Gastrocnemius medialis (tissue), 4 donors: ENCODE results near the gene SHC1. TPM values are rescaled to one million over a fixed set of nuclear protein-coding genes. Genes with fewer than 3 reads are reported as not detected.

Source experiments
- ATAC-seq, 2 donors: fragments of 150-250 bp; one replicate each; pipeline ENCODE4 v1.9.1; 2016
- DNase-seq, 2 donors: peaks; one replicate each; pipeline ENCODE4 v3.0.0-alpha.2; 2019
- H3K27ac ChIP-seq, 4 donors: fragments of 200-600 bp; sonication (generic); 1 replicate in 1 of 4; 2 replicates in 3 of 4; pipeline ENCODE4 v1.5.1; 2016 to 2018; ENCODE audit warnings: mild to moderate bottlenecking in 2 of 4, moderate library complexity in 1 of 4
- H3K27me3 ChIP-seq, 3 donors: fragments of 200-600 bp; sonication (generic) in 2 of 3; 1 replicate in 1 of 3; 2 replicates in 2 of 3; pipeline versions ENCODE4 v1.5.1 to v1.6.0; 2016 to 2019; ENCODE audit warnings: mild to moderate bottlenecking in 1 of 3, moderate library complexity in 1 of 3
- H3K36me3 ChIP-seq, 2 donors: fragments of 200-600 bp; sonication (generic) in 1 of 2; one replicate each; pipeline ENCODE4 v1.5.1; 2017 to 2018
- H3K4me1 ChIP-seq, 2 donors: fragments of 200-600 bp; sonication (generic) in 1 of 2; one replicate each; pipeline ENCODE4 v1.5.1; 2016 to 2017; ENCODE audit warnings: mild to moderate bottlenecking in 2 of 2
- H3K4me3 ChIP-seq, 4 donors: fragments of 200-600 bp; sonication (generic) in 3 of 4; 1 replicate in 1 of 4; 2 replicates in 3 of 4; pipeline ENCODE4 v1.5.1; 2016 to 2019; ENCODE audit warnings: mild to moderate bottlenecking in 2 of 4
- H3K9me3 ChIP-seq, 3 donors: fragments of 200-600 bp; sonication (generic) in 2 of 3; 1 replicate in 1 of 3; 2 replicates in 2 of 3; pipeline ENCODE4 v1.5.1; 2016 to 2019
- POLR2A ChIP-seq, 2 donors: fragments of 450-650 bp; IDR thresholded peaks; one replicate each; pipeline ENCODE4 v1.6.1; 2017; ENCODE audit warnings: antibody characterized with exemption in 2 of 2, mild to moderate bottlenecking in 2 of 2, moderate library complexity in 2 of 2
- in situ Hi-C, 4 donors: fragments of 200-750 bp; cut with MboI; loops; one replicate each; pipeline versions ENCODE4 v1.15.0 to v1.8.0; 2017; ENCODE audit warnings: low sequenced_read_pairs in 4 of 4
- intact Hi-C: fragments of 100-400 bp; cut with DNase I; formaldehyde crosslinking; loops from one replicate; pipeline ENCODE4 v1.15.1; 2023; ENCODE audit warnings: low total_unique reads
- total RNA-seq, 4 donors: library from RNA; depleted of rRNA; stranded (reverse); fragments of >200 nt; gene quantifications; one replicate each; pipeline versions ENCODE4 v1.1.0 to v1.2.3, GENCODE V29; 2016
- TF ChIP-seq, protein P1 (sequence below), 5 experiments: fragments of 450-650 bp in 3 of 5; fragments of 200-600 bp in 2 of 5; sonication (generic) in 2 of 5; IDR thresholded peaks in 4 of 5; conservative IDR thresholded peaks in 1 of 5; 1 replicate in 4 of 5; 2 replicates in 1 of 5; pipeline ENCODE4 v1.5.1; 2016 to 2019; ENCODE audit warnings: antibody characterized with exemption in 5 of 5, mild to moderate bottlenecking in 3 of 5, moderate library complexity in 3 of 5

Gene SHC1
- total RNA-seq, 4 donors from 2014 or later = 27.4 to 135 (median 54.9) TPM

- peak overlapping the region; percentile 94 to 100 (median 98) for H3K27ac ChIP-seq
- H3K4me3 ChIP-seq = peak overlapping the region; percentile 78 to 95 (median 80)
- H3K4me1 ChIP-seq = peaks cover 33 to 42% of the 10 kb centered on the region in 2 donors
- TF ChIP-seq POLR2A (IDR thresholded peaks at IDR 0.05) = no peak
- TF ChIP-seq, protein P1, sequence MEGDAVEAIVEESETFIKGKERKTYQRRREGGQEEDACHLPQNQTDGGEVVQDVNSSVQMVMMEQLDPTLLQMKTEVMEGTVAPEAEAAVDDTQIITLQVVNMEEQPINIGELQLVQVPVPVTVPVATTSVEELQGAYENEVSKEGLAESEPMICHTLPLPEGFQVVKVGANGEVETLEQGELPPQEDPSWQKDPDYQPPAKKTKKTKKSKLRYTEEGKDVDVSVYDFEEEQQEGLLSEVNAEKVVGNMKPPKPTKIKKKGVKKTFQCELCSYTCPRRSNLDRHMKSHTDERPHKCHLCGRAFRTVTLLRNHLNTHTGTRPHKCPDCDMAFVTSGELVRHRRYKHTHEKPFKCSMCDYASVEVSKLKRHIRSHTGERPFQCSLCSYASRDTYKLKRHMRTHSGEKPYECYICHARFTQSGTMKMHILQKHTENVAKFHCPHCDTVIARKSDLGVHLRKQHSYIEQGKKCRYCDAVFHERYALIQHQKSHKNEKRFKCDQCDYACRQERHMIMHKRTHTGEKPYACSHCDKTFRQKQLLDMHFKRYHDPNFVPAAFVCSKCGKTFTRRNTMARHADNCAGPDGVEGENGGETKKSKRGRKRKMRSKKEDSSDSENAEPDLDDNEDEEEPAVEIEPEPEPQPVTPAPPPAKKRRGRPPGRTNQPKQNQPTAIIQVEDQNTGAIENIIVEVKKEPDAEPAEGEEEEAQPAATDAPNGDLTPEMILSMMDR (IDR thresholded peaks at IDR 0.05 in 4 of 5, conservative IDR thresholded peaks at IDR 0.05 in 1 of 5) = no peak
- no peaks in the 10 kb centered on the region for H3K9me3 ChIP-seq
- H3K27me3 ChIP-seq = no peaks in the 10 kb centered on the region
- no peak for ATAC-seq
- intact Hi-C loops = loop anchor here (1.0 kb wide), 1 partner anchor 57 kb away; no protein-coding TSS in a partner anchor
- in situ Hi-C loops = loop anchor here in 3 of 4 donors (5.0 to 25.0 kb wide), 3 partner anchors 37 to 102 kb away; partner anchors contain the start of genes ADAM15 (in 1 of the 3) and EFNA4 (in 1 of the 3)
- no peak for DNase-seq
- H3K36me3 ChIP-seq = peaks cover 4 to 39% of the 10 kb centered on the region in 2 donors
These were observed 10.0 kb downstream of the SHC1 start for GRCh38 chr1:154960446-154961136.

DNA sequence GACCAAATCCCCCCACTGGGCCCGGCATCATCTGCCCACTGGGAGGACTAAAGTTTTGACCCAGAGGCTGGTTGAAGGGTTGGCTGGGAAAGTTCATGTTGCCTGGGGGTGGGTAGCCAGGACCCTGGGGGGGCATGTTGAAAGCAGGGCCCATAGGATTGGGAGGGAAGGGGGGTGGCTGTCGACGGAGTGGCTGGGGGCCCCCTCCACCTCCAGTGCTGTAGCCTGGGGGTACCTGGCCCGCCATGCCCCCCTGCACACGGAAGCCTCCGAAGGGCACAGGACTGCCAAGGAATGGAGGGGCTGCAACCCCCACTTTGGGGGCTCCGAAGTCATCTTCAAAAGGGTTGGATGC lies 11.1 kb downstream of the SHC1 start:
- Histone ChIP-seq H3K4me1 (peaks cover 45 to 54% of the 10 kb centered on the region in 2 donors), H3K27ac (peak overlapping the region; percentile 92 to 98 (median 94)), H3K36me3 (peaks cover 4 to 28% of the 10 kb centered on the region in 2 donors), H3K9me3 (no peaks in the 10 kb centered on the region), H3K4me3 (no peak overlapping the region), H3K27me3 (no peaks in the 10 kb centered on the region)
- no peak for TF ChIP-seq POLR2A (IDR thresholded peaks at IDR 0.05)
- TF ChIP-seq, protein P1 (IDR thresholded peaks at IDR 0.05 in 4 of 5, conservative IDR thresholded peaks at IDR 0.05 in 1 of 5) = no peak
- intact Hi-C loops (no loop called here), in situ Hi-C loops (loop anchor here in 1 of 4 donors (25.0 kb wide), 1 partner anchor 103 kb away; the partner anchor contains the start of genes ADAM15 and EFNA4)
- no peak for DNase-seq
- no peak for ATAC-seq

GRCh38 chr1:154958681-154959425 lies 11.7 kb downstream of the SHC1 start:
- peaks cover 4 to 24% of the 10 kb centered on the region in 2 donors for H3K36me3 ChIP-seq
- peak overlapping the region; percentile 92 to 98 (median 94) for H3K27ac ChIP-seq
- TF ChIP-seq POLR2A (IDR thresholded peaks at IDR 0.05) = no peak
- TF ChIP-seq, protein P1 (IDR thresholded peaks at IDR 0.05 in 4 of 5, conservative IDR thresholded peaks at IDR 0.05 in 1 of 5) = no peak
- H3K4me3 ChIP-seq = no peak overlapping the region
- intact Hi-C loops (no loop called here), in situ Hi-C loops (loop anchor here in 1 of 4 donors (25.0 kb wide), 1 partner anchor 103 kb away; the partner anchor contains the start of genes ADAM15 and EFNA4)
- no peak for DNase-seq
- no peaks in the 10 kb centered on the region for H3K27me3 ChIP-seq
- H3K4me1 ChIP-seq = peaks cover 50 to 60% of the 10 kb centered on the region in 2 donors
- no peaks in the 10 kb centered on the region for H3K9me3 ChIP-seq
- no peak for ATAC-seq

- no peak for DNase-seq
- in situ Hi-C loops = loop anchor here in 1 of 4 donors (25.0 kb wide), 1 partner anchor 104 kb away; the partner anchor contains the start of genes ADAM15 and EFNA4
- no peak for ATAC-seq
- H3K36me3 ChIP-seq = peaks cover 0 to 16% of the 10 kb centered on the region in 2 donors
- H3K4me3 ChIP-seq = no peak overlapping the region
- peak overlapping the region; percentile 92 to 98 (median 94) for H3K27ac ChIP-seq
- no peak for TF ChIP-seq POLR2A (IDR thresholded peaks at IDR 0.05)
- TF ChIP-seq, protein P1 (IDR thresholded peaks at IDR 0.05 in 4 of 5, conservative IDR thresholded peaks at IDR 0.05 in 1 of 5) = no peak
- H3K27me3 ChIP-seq = no peaks in the 10 kb centered on the region
- H3K4me1 ChIP-seq = peaks cover 57 to 65% of the 10 kb centered on the region in 2 donors
- no peaks in the 10 kb centered on the region for H3K9me3 ChIP-seq
- intact Hi-C loops = no loop called here
These were observed 12.5 kb downstream of the SHC1 start for GRCh38 chr1:154958036-154958435.
